HCT116 (cell line): ENCODE measurements around the gene MLEC. TPM values are rescaled to one million over a fixed set of nuclear protein-coding genes. Genes with fewer than 3 reads are reported as not detected.

ENCODE experiments used
- ATAC-seq: fragments of 200-7000 bp; cut with Tn5 transposase; 2 replicates; pipeline ENCODE4 v1.9.1; 2020; ENCODE audit warnings: mild to moderate bottlenecking, moderate library complexity
- BruUV-seq: library from RNA; stranded (reverse); fragments of 400-500 nt; replicated peaks from 2 replicates; lab custom pipeline; 2021; lab: Mats Ljungman, UMichigan
- CTCF ChIA-PET: fragments of 300-600 bp; sonication (Branson Sonifier 250); formaldehyde crosslinking; loops from one replicate; lab custom pipeline; 2021; ENCODE audit warnings: antibody characterized with exemption; lab: Charles Lee
- POLR2A ChIA-PET: fragments of 300-600, 350-600 bp; sonication (Branson Sonifier 250); formaldehyde crosslinking; loops from one replicate; lab custom pipeline; 2021; ENCODE audit warnings: antibody characterized with exemption; lab: Charles Lee
- RAD21 ChIA-PET, 2 experiments: fragments of 300-600 bp; sonication (Branson Sonifier 250); formaldehyde crosslinking; loops; one replicate each; lab custom pipeline; 2023; ENCODE audit warnings: low total read pairs in 2 of 2; ENCODE audit not compliant: uncharacterized antibody in 2 of 2, unreplicated experiment in 2 of 2, low non-redundant PET in 1 of 2; lab: Charles Lee
- DNase-seq: peaks from one replicate; pipeline ENCODE4 v3.0.0-alpha.2; 2010; ENCODE audit warnings: low read depth, low spot score
- H2AFZ ChIP-seq: fragments of 200-600 bp; shearing (Covaris generic), sonication (generic); 2 replicates; pipeline ENCODE4 v1.6.1; 2017; ENCODE audit warnings: low read depth, mixed run types, mixed read lengths, antibody characterized with exemption, low read length; ENCODE audit not compliant: poor library complexity, severe bottlenecking
- H3K27ac ChIP-seq: 2 replicates; pipeline ENCODE4 v1.5.1; 2012; ENCODE audit warnings: low read depth, low read length
- H3K27me3 ChIP-seq: fragments of 200-600 bp; sonication (generic); 2 replicates; pipeline ENCODE4 v1.6.1; 2016; ENCODE audit warnings: mixed run types, low read length, mixed read lengths; ENCODE audit not compliant: insufficient read depth
- H3K36me3 ChIP-seq, 2 experiments: fragments of 200-500 bp in 1 of 2; fragments of 200-600 bp in 1 of 2; sonication (Bioruptor generic) in 1 of 2; sonication (generic) in 1 of 2; 2 replicates each; pipeline versions ENCODE4 v1.5.1 to v1.6.1; 2014 to 2016; ENCODE audit warnings: low read length in 2 of 2, inconsistent platforms in 1 of 2, mixed read lengths in 1 of 2, mixed run types in 1 of 2; ENCODE audit not compliant: insufficient read depth in 2 of 2, control insufficient read depth in 1 of 2
- H3K4me1 ChIP-seq, 2 experiments: fragments of 200-600 bp in 1 of 2; sonication (generic) in 1 of 2; 2 replicates each; pipeline versions ENCODE4 v1.5.1 to v1.6.1; 2012 to 2017; ENCODE audit warnings: low read length in 2 of 2, inconsistent platforms in 1 of 2, mild to moderate bottlenecking in 1 of 2, mixed read lengths in 1 of 2, mixed run types in 1 of 2, moderate library complexity in 1 of 2; ENCODE audit not compliant: insufficient read depth in 2 of 2, control insufficient read depth in 1 of 2
- H3K4me2 ChIP-seq: fragments of 200-600 bp; sonication (generic); 2 replicates; pipeline ENCODE4 v1.6.1; 2017; ENCODE audit warnings: mixed run types, low read length, mixed read lengths
- H3K4me3 ChIP-seq, 2 experiments: fragments of 200-600 bp in 1 of 2; sonication (generic) in 1 of 2; replicated peaks in 1 of 2; 2 replicates each; pipeline ENCODE4 v1.5.1; 2011 to 2016; ENCODE audit warnings: low read length in 2 of 2, control low read depth in 1 of 2, low read depth in 1 of 2, mild to moderate bottlenecking in 1 of 2, mixed read lengths in 1 of 2, mixed run types in 1 of 2
- H3K79me2 ChIP-seq: fragments of 200-600 bp; sonication (generic); 2 replicates; pipeline ENCODE4 v1.6.1; 2017; ENCODE audit warnings: mild to moderate bottlenecking, mixed run types, low read length, moderate library complexity, mixed read lengths; ENCODE audit not compliant: insufficient read depth
- H3K9ac ChIP-seq: fragments of 200-600 bp; sonication (generic); 2 replicates; pipeline ENCODE4 v1.6.1; 2016; ENCODE audit warnings: low read length, mixed read lengths
- H3K9me2 ChIP-seq: fragments of 200-600 bp; sonication (generic), shearing (Covaris generic); 2 replicates; pipeline ENCODE4 v1.6.1; 2017; ENCODE audit warnings: mixed run types, mild to moderate bottlenecking, moderate library complexity; ENCODE audit not compliant: insufficient read depth
- H3K9me3 ChIP-seq, 2 experiments: fragments of 200-500 bp in 1 of 2; fragments of 200-600 bp in 1 of 2; sonication (Bioruptor generic) in 1 of 2; sonication (generic) in 1 of 2; 2 replicates each; pipeline ENCODE4 v1.6.1; 2014 to 2017; ENCODE audit warnings: low read length in 2 of 2, mixed read lengths in 2 of 2, inconsistent platforms in 1 of 2, low read depth in 1 of 2, mild to moderate bottlenecking in 1 of 2, mixed run types in 1 of 2, moderate library complexity in 1 of 2; ENCODE audit not compliant: control insufficient read depth in 1 of 2, insufficient read depth in 1 of 2
- H4K20me1 ChIP-seq: fragments of 200-600 bp; sonication (generic), shearing (Covaris generic); 2 replicates; pipeline ENCODE4 v1.6.1; 2017; ENCODE audit warnings: mixed run types, mild to moderate bottlenecking, moderate library complexity; ENCODE audit not compliant: insufficient read depth
- EGR1 ChIP-seq: IDR thresholded peaks from 2 replicates; pipeline ENCODE4 v1.6.1; 2012; ENCODE audit warnings: low read depth
- EZH2phosphoT487 ChIP-seq: fragments of 200-600 bp; IDR thresholded peaks from 2 replicates; pipeline ENCODE4 v1.6.1; 2018; ENCODE audit warnings: antibody characterized with exemption, borderline replicate concordance
- FOSL1 ChIP-seq: IDR thresholded peaks from 2 replicates; pipeline ENCODE4 v1.6.1; 2012; ENCODE audit warnings: low read depth
- POLR2A ChIP-seq: IDR thresholded peaks from 2 replicates; pipeline ENCODE4 v1.7.0; 2011; ENCODE audit warnings: borderline replicate concordance; ENCODE audit not compliant: insufficient read depth, insufficient read length; ENCODE audit errors: extremely low read depth
- RAD21 ChIP-seq: IDR thresholded peaks from 2 replicates; pipeline ENCODE4 v1.6.1; 2012; ENCODE audit warnings: low read depth, mild to moderate bottlenecking
- SIN3A ChIP-seq: IDR thresholded peaks from 2 replicates; pipeline ENCODE4 v1.6.1; 2012; ENCODE audit warnings: low read depth
- SP1 ChIP-seq: IDR thresholded peaks from 2 replicates; pipeline ENCODE4 v1.6.1; 2012; ENCODE audit warnings: low read depth
- SRF ChIP-seq: IDR thresholded peaks from 2 replicates; pipeline ENCODE4 v1.6.1; 2012; ENCODE audit warnings: low read depth
- TCF7L2 ChIP-seq: IDR thresholded peaks from 2 replicates; pipeline ENCODE4 v1.7.0; 2011; ENCODE audit warnings: borderline replicate concordance, inconsistent platforms; ENCODE audit not compliant: insufficient read depth, insufficient read length; ENCODE audit errors: extremely low read depth
- ZNF274 ChIP-seq: fragments of 200-500 bp; sonication (Bioruptor generic); IDR thresholded peaks from 2 replicates; pipeline ENCODE4 v1.6.1; 2014; ENCODE audit warnings: mild to moderate bottlenecking, low read depth, low read length, inconsistent platforms
- intact Hi-C: fragments of 100-400 bp; cut with micrococcal nuclease; formaldehyde crosslinking; loops from 2 replicates; pipeline ENCODE4 v1.10.0; 2022
- total RNA-seq: library from RNA; stranded (reverse); gene quantifications from one replicate; pipeline ENCODE4 v1.2.1, GENCODE V29; 2021; ENCODE audit not compliant: unreplicated experiment
- TF ChIP-seq, protein P1 (sequence below): IDR thresholded peaks from 2 replicates; pipeline ENCODE4 v1.6.1; 2011; ENCODE audit warnings: mild to moderate bottlenecking, low read length, moderate library complexity; ENCODE audit not compliant: insufficient replicate concordance; ENCODE audit errors: extremely low read depth
- TF ChIP-seq, protein P2 (sequence below): IDR thresholded peaks from 2 replicates; pipeline ENCODE4 v1.6.1; 2012
- TF ChIP-seq, protein P3 (sequence below), 3 experiments: fragments of 200-600 bp in 1 of 3; sonication (generic) in 1 of 3; IDR thresholded peaks in 2 of 3; conservative IDR thresholded peaks in 1 of 3; 2 replicates each; pipeline ENCODE4 v1.5.1; 2012 to 2017; ENCODE audit warnings: low read depth in 2 of 3, low read length in 2 of 3, antibody characterized with exemption in 1 of 3, borderline replicate concordance in 1 of 3, control low read depth in 1 of 3, mild to moderate bottlenecking in 1 of 3, mixed read lengths in 1 of 3, mixed run types in 1 of 3, moderate library complexity in 1 of 3; ENCODE audit not compliant: insufficient read depth in 1 of 3

MLEC gene
- total RNA-seq, 1 experiment from 2014 or later, result 152 TPM

DNA sequence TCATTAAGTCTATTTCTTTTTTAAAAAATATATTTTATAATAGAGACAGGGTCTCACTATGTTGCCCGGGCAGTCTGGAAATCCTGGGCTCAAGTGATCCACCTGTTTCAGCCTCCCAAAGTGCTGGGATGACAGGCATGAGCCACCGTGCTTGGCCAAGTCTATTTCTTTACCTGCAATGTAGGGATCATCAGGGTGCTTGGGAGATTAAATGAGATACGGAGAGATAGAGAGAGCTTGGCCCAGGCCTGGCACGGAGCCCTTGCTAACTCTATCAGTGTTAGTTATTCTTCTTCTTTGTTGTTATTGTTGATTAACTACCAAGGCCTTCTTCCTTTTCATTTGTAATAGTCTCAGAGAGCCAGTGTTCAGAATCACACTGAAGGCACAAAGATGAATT lies 43.4 kb upstream of the MLEC start:
- no peak overlapping the region for H3K4me3 ChIP-seq
- POLR2A ChIA-PET, result no interaction called here
- H3K79me2 ChIP-seq, result no peaks in the 10 kb centered on the region
- no peak overlapping the region for H3K9ac ChIP-seq
- no peaks in the 10 kb centered on the region for H4K20me1 ChIP-seq
- no peaks in the 10 kb centered on the region for H3K9me2 ChIP-seq
- no peak overlapping the region for H3K4me2 ChIP-seq
- no peak overlapping the region for H2AFZ ChIP-seq
- no peaks in the 10 kb centered on the region for H3K9me3 ChIP-seq
- DNase-seq, result no peak
- no peaks in the 10 kb centered on the region for H3K36me3 ChIP-seq
- H3K27me3 ChIP-seq, result peaks cover 4% of the 10 kb centered on the region; the same call in 1 of the 2 replicates
- H3K27ac ChIP-seq, result no peak overlapping the region
- no peak for TF ChIP-seq ZNF274
- no peak for TF ChIP-seq SP1
- no peak for TF ChIP-seq SIN3A
- no peak for TF ChIP-seq FOSL1
- TF ChIP-seq, protein P1, sequence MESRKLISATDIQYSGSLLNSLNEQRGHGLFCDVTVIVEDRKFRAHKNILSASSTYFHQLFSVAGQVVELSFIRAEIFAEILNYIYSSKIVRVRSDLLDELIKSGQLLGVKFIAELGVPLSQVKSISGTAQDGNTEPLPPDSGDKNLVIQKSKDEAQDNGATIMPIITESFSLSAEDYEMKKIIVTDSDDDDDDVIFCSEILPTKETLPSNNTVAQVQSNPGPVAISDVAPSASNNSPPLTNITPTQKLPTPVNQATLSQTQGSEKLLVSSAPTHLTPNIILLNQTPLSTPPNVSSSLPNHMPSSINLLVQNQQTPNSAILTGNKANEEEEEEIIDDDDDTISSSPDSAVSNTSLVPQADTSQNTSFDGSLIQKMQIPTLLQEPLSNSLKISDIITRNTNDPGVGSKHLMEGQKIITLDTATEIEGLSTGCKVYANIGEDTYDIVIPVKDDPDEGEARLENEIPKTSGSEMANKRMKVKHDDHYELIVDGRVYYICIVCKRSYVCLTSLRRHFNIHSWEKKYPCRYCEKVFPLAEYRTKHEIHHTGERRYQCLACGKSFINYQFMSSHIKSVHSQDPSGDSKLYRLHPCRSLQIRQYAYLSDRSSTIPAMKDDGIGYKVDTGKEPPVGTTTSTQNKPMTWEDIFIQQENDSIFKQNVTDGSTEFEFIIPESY, result no peak
- TF ChIP-seq, all 23 proteins: peak for 0
- intact Hi-C loops, result loop anchor here (10.0 kb wide), 2 partner anchors 209 to 361 kb away; partner anchors contain the start of gene COX6A1
- CTCF ChIA-PET, result no interaction called here
- H3K4me1 ChIP-seq, result peaks cover 10 to 31% of the 10 kb centered on the region in 2 experiments
- BruUV-seq, result no TSS peak
- ATAC-seq, result no peak
- RAD21 ChIA-PET, result no interaction called here

DNA sequence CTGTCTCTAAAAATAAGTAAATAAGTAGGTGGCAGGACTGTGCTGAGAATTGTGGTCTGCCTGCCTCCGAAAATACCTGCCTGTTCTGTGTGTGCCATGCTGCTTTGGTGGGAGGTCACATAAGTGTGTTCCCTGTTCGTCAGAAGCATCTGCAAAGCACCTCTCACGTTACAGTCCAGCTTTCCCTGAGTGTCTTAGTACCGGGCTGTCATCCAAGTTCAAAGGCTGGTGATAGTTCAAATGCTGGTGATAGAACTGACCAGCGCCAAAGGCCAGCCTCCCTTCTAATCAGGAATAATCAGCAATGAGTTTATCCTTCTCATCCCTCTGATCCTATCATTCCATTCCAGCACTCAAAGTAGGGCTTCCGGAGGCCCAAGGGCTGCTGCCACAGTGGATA lies 40.9 kb upstream of the MLEC start:
- POLR2A ChIA-PET, result no interaction called here
- no TSS peak for BruUV-seq
- H3K79me2 ChIP-seq, result no peaks in the 10 kb centered on the region
- no peak for TF ChIP-seq POLR2A
- TF ChIP-seq, protein P1, result no peak
- TF ChIP-seq, protein P2, sequence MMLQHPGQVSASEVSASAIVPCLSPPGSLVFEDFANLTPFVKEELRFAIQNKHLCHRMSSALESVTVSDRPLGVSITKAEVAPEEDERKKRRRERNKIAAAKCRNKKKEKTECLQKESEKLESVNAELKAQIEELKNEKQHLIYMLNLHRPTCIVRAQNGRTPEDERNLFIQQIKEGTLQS, result no peak
- TF ChIP-seq EGR1, result no peak
- TF ChIP-seq, protein P3, sequence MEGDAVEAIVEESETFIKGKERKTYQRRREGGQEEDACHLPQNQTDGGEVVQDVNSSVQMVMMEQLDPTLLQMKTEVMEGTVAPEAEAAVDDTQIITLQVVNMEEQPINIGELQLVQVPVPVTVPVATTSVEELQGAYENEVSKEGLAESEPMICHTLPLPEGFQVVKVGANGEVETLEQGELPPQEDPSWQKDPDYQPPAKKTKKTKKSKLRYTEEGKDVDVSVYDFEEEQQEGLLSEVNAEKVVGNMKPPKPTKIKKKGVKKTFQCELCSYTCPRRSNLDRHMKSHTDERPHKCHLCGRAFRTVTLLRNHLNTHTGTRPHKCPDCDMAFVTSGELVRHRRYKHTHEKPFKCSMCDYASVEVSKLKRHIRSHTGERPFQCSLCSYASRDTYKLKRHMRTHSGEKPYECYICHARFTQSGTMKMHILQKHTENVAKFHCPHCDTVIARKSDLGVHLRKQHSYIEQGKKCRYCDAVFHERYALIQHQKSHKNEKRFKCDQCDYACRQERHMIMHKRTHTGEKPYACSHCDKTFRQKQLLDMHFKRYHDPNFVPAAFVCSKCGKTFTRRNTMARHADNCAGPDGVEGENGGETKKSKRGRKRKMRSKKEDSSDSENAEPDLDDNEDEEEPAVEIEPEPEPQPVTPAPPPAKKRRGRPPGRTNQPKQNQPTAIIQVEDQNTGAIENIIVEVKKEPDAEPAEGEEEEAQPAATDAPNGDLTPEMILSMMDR (IDR thresholded peaks at IDR 0.05 in 2 of 3, conservative IDR thresholded peaks at IDR 0.05 in 1 of 3; ENCODE audit: borderline replicate concordance in 1 of 3, insufficient read depth in 1 of 3, low read depth in 2 of 3, low read length in 2 of 3), result no peak
- no peak for TF ChIP-seq RAD21
- no peak for TF ChIP-seq TCF7L2
- TF ChIP-seq SRF, result no peak
- TF ChIP-seq SP1, result no peak
- no peak for TF ChIP-seq EZH2phosphoT487

More for the DNA sequence above, 40.9 kb upstream of the MLEC start:
- ChIA-PET RAD21 (no interaction called here), CTCF (interaction anchor here (0.6 to 1.5 kb wide), 4 partner anchors 17 to 364 kb away, joined by 3 to 9 read pairs (median 4); partner anchors contain the start of gene POP5)
- Histone ChIP-seq H3K9ac (no peak overlapping the region), H3K4me2 (no peak overlapping the region), H3K27ac (no peak overlapping the region), H3K9me2 (no peaks in the 10 kb centered on the region), H3K36me3 (no peaks in the 10 kb centered on the region), H3K27me3 (peaks cover 4% of the 10 kb centered on the region; the same call in 1 of the 2 replicates), H3K9me3 (no peaks in the 10 kb centered on the region), H4K20me1 (no peaks in the 10 kb centered on the region), H2AFZ (no peak overlapping the region), H3K4me1 (peaks cover 11 to 33% of the 10 kb centered on the region in 2 experiments), H3K4me3 (no peak overlapping the region)
- no peak for ATAC-seq
- no peak for DNase-seq
- intact Hi-C loops, result loop anchor here (10.0 kb wide), 2 partner anchors 211 to 359 kb away; partner anchors contain the start of gene COX6A1
